GM19395 (cell line): ENCODE measurements around the gene FITM1.

Experiments
- ATAC-seq: cut with Tn5 transposase; IDR thresholded peaks from one replicate; pipeline ENCODE4 v1.9.1; 2021; ENCODE audit warnings: mild to moderate bottlenecking, moderate library complexity; ENCODE audit not compliant: unreplicated experiment

FITM1 gene

GRCh38 chr14:24130380-24130716 lies at the start of gene FITM1:
TSS of gene FITM1 (plus strand) at chr14:24130659. CDS start at chr14:24131564, 905 bp downstream.
- no peak for ATAC-seq

- peak; percentile 89 for ATAC-seq
Measured at GRCh38 chr14:24080888-24081738, 49.3 kb upstream of the FITM1 start.

GRCh38 chr14:24081739-24082211 lies 48.7 kb upstream of the FITM1 start:
- ATAC-seq, result no peak

- ATAC-seq, result no peak
Measured at GRCh38 chr14:24082411-24083080, 47.9 kb upstream of the FITM1 start.

- no peak for ATAC-seq
Measured at GRCh38 chr14:24083462-24083861, 47.0 kb upstream of the FITM1 start.

GRCh38 chr14:24084440-24084839 lies 46.0 kb upstream of the FITM1 start:
- ATAC-seq, result no peak

GRCh38 chr14:24085215-24085614 lies 45.2 kb upstream of the FITM1 start:
- ATAC-seq, result no peak

- ATAC-seq, result no peak
Measured at GRCh38 chr14:24086193-24086955, 44.1 kb upstream of the FITM1 start.

- ATAC-seq, result no peak
Measured at GRCh38 chr14:24087004-24087403, 43.5 kb upstream of the FITM1 start.

GRCh38 chr14:24088095-24088494 lies 42.4 kb upstream of the FITM1 start:
- ATAC-seq, result no peak

- no peak for ATAC-seq
Measured at GRCh38 chr14:24089890-24090289, 40.6 kb upstream of the FITM1 start.

GRCh38 chr14:24092110-24092504 lies 38.4 kb upstream of the FITM1 start:
- no peak for ATAC-seq

GRCh38 chr14:24092505-24093206 lies 37.8 kb upstream of the FITM1 start:
- ATAC-seq, result no peak

GRCh38 chr14:24093207-24093900 lies 37.1 kb upstream of the FITM1 start:
- no peak for ATAC-seq

- peak; percentile 52 for ATAC-seq
Measured at GRCh38 chr14:24093901-24094840, 36.3 kb upstream of the FITM1 start, which contains the start of gene PCK2. TSS of gene PCK2 (plus strand) at chr14:24094311. CDS start at chr14:24094406, 95 bp downstream.

GRCh38 chr14:24094841-24095270 lies 35.6 kb upstream of the FITM1 start:
- peak; percentile 0 for ATAC-seq

GRCh38 chr14:24095271-24096068 lies 35.0 kb upstream of the FITM1 start:
- ATAC-seq, result peak; percentile 71

- no peak for ATAC-seq
Measured at GRCh38 chr14:24096545-24097181, 33.8 kb upstream of the FITM1 start.
